AG09309 (cell line): ENCODE measurements around the gene LGR6.
"Not testable (repeated sequence)": the region's sequence is repeated elsewhere in the genome, so short reads cannot be mapped to it uniquely, and the experiment has no call there.

Experiments
- DNase-seq: peaks from one replicate; pipeline ENCODE4 v3.0.0-alpha.2; 2010; ENCODE audit warnings: low read depth
- H3K4me3 ChIP-seq: 2 replicates; pipeline ENCODE4 v1.5.1; 2011; ENCODE audit warnings: mild to moderate bottlenecking, low read depth, low read length, moderate library complexity; ENCODE audit not compliant: control insufficient read depth
- TF ChIP-seq, protein P1 (sequence below): IDR thresholded peaks from 2 replicates; pipeline ENCODE4 v1.5.1; 2011; ENCODE audit warnings: mild to moderate bottlenecking, low read depth, low read length, inconsistent platforms; ENCODE audit not compliant: insufficient read depth, control insufficient read depth; ENCODE audit errors: missing control alignments

LGR6 gene

DNA sequence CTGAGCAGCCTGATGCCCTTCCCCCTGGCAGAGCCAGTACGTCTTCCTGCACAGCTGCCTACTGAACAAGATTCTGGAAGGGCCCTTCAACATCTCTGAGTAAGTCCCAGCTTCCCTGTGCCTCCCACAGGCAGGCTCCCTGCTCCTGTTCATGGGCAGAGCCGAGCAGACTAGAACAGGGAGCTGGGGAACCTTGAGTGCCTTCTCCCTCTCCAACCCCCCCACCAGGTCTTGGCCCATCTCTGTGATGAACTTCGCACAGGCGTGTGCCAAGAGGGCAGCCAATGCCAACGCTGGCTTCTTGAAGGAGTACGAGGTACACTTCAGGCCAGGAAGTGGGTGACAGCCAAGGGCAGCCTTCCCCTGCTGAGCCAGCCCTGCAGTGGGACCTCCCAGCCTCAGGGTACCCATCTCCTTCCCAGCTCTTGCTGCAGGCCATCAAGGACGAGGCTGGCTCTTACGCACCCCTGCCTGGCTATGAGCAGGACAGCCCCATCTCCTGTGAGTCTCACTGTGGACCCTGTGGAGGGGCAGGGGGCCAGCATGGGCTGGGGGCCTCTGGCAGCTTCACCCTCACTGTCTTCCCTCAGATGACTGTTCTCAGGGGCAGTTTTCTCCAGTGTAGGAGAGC is 6.4 kb upstream of the LGR6 start:
- TF ChIP-seq, protein P1, sequence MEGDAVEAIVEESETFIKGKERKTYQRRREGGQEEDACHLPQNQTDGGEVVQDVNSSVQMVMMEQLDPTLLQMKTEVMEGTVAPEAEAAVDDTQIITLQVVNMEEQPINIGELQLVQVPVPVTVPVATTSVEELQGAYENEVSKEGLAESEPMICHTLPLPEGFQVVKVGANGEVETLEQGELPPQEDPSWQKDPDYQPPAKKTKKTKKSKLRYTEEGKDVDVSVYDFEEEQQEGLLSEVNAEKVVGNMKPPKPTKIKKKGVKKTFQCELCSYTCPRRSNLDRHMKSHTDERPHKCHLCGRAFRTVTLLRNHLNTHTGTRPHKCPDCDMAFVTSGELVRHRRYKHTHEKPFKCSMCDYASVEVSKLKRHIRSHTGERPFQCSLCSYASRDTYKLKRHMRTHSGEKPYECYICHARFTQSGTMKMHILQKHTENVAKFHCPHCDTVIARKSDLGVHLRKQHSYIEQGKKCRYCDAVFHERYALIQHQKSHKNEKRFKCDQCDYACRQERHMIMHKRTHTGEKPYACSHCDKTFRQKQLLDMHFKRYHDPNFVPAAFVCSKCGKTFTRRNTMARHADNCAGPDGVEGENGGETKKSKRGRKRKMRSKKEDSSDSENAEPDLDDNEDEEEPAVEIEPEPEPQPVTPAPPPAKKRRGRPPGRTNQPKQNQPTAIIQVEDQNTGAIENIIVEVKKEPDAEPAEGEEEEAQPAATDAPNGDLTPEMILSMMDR: no peak
- DNase-seq: no peak
- no peak overlapping the region for H3K4me3 ChIP-seq

DNA sequence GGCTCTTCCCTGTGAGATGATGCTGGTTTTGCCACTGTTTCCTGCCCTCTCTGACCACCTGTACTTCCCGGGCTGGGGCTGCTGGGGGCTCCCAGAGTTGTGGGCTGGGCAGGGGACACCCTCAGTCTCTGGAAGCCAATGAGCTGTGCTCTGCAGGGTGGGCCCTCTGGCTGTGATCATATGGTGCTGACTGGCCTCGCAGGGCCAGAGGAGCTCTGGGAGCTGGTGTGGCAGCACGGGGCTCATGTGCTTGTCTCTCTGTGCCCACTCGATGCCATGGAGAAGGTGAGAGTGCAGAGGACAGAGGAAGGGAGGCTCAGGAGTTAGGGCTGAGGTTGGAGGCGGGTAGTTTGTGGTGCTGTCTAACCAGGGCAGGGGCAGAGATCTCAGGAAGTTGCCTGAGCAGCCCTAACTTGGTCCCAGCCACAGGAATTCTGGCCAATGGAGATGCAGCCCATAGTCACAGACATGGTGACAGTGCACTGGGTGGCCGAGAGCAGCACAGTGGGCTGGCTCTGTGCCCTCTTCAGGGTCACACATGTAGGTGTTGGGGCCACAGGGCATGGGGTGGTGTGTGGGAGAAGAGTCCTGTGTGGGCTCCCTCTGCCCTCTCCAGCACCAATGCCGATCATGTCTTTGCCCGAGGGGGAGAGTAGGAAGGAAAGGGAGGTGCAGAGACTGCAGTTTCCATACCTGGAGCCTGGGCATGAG is 5.7 kb upstream of the LGR6 start:
- no peak for DNase-seq
- TF ChIP-seq, protein P1: no peak
- H3K4me3 ChIP-seq: no peak overlapping the region

DNA sequence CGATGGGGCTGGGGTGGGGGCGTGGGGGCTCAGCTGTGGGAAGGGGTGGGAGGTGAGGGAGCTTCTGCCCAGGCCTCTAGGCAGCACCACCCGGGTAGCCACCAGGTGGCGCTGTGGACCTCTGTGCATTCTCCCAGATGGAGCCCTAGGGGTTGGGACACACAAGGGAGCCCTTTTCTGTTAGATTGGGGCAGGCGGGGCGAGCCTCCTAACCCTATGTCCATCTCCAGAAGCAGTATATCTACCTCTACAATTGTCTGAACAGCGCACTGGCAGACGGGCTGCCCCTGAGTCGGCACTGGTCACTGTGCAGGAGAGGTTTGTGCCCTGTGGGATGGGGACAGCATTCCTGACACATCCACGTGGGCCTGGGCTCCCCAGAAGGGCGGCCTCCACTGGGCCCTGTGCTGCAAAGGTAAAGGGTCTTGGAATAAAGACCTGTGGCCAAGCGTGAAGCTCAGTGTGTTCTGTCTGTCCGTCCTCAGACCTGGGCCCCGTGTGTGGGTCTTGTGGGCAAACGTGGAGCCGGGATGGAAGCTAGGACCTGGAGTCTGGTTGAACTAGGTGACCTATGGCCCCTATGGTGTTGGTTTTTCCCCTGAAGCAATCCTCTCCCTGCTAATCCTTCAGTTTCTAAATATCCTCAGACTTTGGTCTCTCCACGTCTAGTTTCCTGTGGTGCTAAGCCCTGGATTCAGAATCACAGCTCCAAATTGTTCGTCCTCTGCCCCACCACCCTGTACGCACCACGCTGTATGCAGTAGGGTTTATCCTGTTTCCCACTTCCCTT is 4.4 kb upstream of the LGR6 start:
- no peak for DNase-seq
- TF ChIP-seq, protein P1: peak; percentile 68
- H3K4me3 ChIP-seq: no peak overlapping the region

DNA sequence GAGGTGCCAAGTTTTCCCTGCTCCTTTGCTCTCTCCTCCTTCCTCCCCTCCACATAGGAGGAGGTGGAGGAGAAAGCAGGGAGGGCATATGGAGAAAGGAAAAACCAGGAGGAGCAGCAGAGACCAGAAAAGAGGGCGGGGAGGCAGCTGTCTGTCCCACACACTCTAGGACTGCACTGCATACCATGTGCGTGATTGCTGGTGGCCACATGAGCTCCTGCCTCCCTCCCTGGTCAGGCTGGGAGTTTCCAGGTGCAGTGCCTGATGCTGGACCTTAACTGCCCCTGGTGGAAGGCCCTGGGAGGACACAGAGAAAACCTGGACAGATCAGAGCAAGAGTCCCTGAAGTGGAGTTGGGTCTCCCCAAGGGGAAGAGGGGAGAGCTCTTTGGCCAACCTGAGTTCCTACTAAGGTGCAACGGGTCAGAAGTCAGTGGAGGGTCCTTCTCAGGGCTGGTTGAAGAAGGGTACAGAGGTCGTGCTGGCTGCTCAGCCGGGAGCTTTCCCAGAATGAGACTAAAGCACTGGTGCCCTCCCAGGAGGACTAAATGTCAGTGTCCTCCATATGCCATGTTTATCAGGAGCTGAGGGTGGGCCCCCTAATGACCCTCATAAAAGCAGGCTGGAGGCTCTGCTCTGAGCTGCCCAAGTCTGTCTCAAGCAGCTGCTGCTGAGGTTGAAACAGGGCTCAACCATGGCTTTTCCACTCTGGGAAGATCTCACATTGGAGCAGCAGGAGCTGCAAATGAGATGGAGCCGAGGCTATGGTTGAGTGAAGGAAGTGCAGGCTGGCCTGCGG is 3.5 kb upstream of the LGR6 start:
- TF ChIP-seq, protein P1: peak; percentile 37
- H3K4me3 ChIP-seq: no peak overlapping the region
- DNase-seq: no peak

DNA sequence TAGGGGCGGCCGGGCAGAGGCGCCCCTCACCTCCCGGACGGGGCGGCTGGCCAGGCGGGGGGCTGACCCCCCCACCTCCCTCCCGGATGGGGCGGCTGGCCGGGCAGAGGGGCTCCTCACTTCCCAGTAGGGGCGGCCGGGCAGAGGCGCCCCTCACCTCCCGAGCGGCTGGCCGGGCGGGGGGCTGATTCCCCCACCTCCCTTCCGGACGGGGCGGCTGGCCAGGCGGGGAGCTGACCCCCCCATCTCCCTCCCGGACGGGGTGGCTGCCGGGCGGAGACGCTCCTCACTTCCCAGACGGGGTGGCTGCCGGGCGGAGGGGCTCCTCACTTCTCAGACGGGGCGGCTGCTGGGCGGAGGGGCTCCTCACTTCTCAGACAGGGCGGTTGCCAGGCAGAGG is 2.2 kb upstream of the LGR6 start:
- DNase-seq, H3K4me3 ChIP-seq: not testable (repeated sequence)

DNA sequence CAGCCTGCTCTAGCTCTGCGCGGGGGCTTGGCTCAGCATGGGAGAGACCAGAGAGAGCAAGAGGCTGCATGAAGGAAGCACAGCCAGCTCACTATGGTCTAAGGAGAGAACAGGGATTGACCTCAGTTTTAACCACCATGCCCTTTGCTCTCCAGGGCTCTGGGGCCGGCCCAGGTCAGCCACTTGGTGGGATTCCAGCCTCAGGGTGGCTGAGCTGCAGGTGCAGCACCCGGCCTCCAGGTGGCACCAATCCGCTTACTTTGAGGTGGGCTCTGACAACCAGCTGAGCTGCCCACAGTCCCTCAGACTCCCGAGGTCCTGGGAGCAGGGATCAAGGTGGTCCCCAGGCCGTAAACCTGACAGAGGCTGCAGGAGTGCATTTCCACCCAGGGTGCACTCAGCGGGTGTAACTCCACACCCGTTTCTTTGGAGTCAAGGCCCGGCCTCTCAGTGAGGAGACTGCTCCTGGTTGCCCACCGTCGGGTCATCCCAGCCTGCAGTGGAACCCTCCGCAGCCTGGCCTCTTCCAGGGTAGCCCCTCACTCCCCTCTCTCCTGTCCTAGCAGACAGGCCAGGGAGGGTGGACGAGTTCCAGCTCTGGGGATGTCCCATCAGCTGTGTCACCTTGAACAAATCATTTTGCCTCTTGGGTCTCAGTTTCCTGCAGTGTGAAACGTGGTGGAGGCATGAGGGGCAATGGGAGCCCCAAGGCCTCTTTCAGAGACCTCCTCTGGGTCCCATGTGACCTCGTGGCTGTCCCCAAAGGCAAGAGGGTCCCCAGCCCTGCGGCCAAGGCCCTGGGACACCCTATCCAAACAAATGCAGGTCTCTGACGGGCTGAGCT is 607 bp upstream of the LGR6 start:
- DNase-seq: no peak

More for the DNA sequence above, 607 bp upstream of the LGR6 start:
- TF ChIP-seq, protein P1: peak; percentile 93
- no peak overlapping the region for H3K4me3 ChIP-seq
